HepG2 (cell line): ENCODE data around the gene CH25H. TPM values are rescaled to one million over a fixed set of nuclear protein-coding genes. Genes with fewer than 3 reads are reported as not detected.

Experiments
- CAMTA2 ChIP-seq: sonication (generic); formaldehyde crosslinking; IDR thresholded peaks from 2 replicates; pipeline ENCODE4 v1.4.0; 2020; ENCODE audit warnings: mild to moderate bottlenecking, missing genetic modification reagents, borderline replicate concordance
- CBX1 ChIP-seq: IDR thresholded peaks from one replicate; pipeline ENCODE4 v1.6.1; 2016; ENCODE audit warnings: antibody characterized with exemption, low read depth
- CHCHD3 ChIP-seq: sonication (generic); formaldehyde crosslinking; IDR thresholded peaks from 2 replicates; pipeline ENCODE4 v1.8.0; 2022; ENCODE audit warnings: mild to moderate bottlenecking, missing genetic modification reagents, moderate library complexity
- IKZF4 ChIP-seq: sonication (generic); formaldehyde crosslinking; IDR thresholded peaks from 2 replicates; pipeline ENCODE4 v1.5.1; 2020; ENCODE audit warnings: borderline replicate concordance, mild to moderate bottlenecking, low read depth, missing genetic modification reagents; ENCODE audit errors: not compliant biosample characterization
- KDM6A ChIP-seq: IDR thresholded peaks from 2 replicates; pipeline ENCODE4 v1.6.1; 2016; ENCODE audit warnings: low read depth
- NCOA5 ChIP-seq: sonication (generic); formaldehyde crosslinking; IDR thresholded peaks from 2 replicates; pipeline ENCODE4 v1.4.0; 2020; ENCODE audit warnings: missing genetic modification reagents
- RFXANK ChIP-seq: IDR thresholded peaks from 2 replicates; pipeline ENCODE4 v1.6.1; 2016
- SP140L ChIP-seq: sonication (generic); formaldehyde crosslinking; IDR thresholded peaks from 2 replicates; pipeline ENCODE4 v1.4.0; 2020; ENCODE audit warnings: missing genetic modification reagents, borderline replicate concordance
- SRSF9 ChIP-seq: fragments of 200-400 bp; formaldehyde crosslinking; IDR thresholded peaks from 2 replicates; pipeline ENCODE4 v1.6.1; 2018; ENCODE audit warnings: borderline replicate concordance, mild to moderate bottlenecking, low read depth, low read length; ENCODE audit not compliant: insufficient read depth, poor library complexity, severe bottlenecking
- TSC22D2 ChIP-seq: sonication (generic); formaldehyde crosslinking; IDR thresholded peaks from 2 replicates; pipeline ENCODE4 v1.5.1; 2020; ENCODE audit warnings: missing genetic modification reagents, mild to moderate bottlenecking, borderline replicate concordance
- ZNF124 ChIP-seq: sonication (generic); formaldehyde crosslinking; IDR thresholded peaks from 2 replicates; pipeline ENCODE4 v1.4.0; 2020; ENCODE audit warnings: missing genetic modification reagents
- ZNF546 ChIP-seq: sonication (generic); formaldehyde crosslinking; conservative IDR thresholded peaks from 2 replicates; pipeline ENCODE4 v1.8.1; 2023; ENCODE audit warnings: mild to moderate bottlenecking, missing genetic modification reagents
- ZNF564 ChIP-seq: sonication (generic); formaldehyde crosslinking; IDR thresholded peaks from 2 replicates; pipeline ENCODE4 v1.8.1; 2023; ENCODE audit warnings: mild to moderate bottlenecking, missing genetic modification reagents
- ZNF674 ChIP-seq: sonication (generic); formaldehyde crosslinking; IDR thresholded peaks from 2 replicates; pipeline ENCODE4 v1.5.0; 2020; ENCODE audit warnings: low read depth, mild to moderate bottlenecking, missing genetic modification reagents
- polyA plus RNA-seq, 8 experiments: library from polyadenylated mRNA; depleted of rRNA in 3 of 8; stranded (reverse) in 7 of 8; unstranded in 1 of 8; fragments of >200 nt; fragmentation: Illumina TruSeq in 4 of 8; extraction: Trizol in 4 of 8; gene quantifications; 2 replicates each; pipeline versions ENCODE4 v1.2.1 to v1.2.3, GENCODE V29; 2011 to 2016; ENCODE audit warnings: low read depth in 4 of 8, missing spikeins in 1 of 8, mixed read lengths in 1 of 8; ENCODE audit not compliant: insufficient read depth in 1 of 8
- total RNA-seq, 5 experiments: library from RNA; depleted of rRNA; stranded (reverse); fragments of >200 nt; fragmentation: Illumina TruSeq; extraction: Trizol; gene quantifications; 2 replicates each; pipeline ENCODE4 v1.2.3, GENCODE V29; 2016; ENCODE audit warnings: low read depth in 1 of 5
- TF ChIP-seq, protein P1 (sequence below): IDR thresholded peaks from 2 replicates; pipeline ENCODE4 v1.6.1; 2016; ENCODE audit warnings: control low read depth
- TF ChIP-seq, protein P2 (sequence below): sonication (generic); formaldehyde crosslinking; IDR thresholded peaks from 2 replicates; pipeline ENCODE4 v1.4.0; 2020; ENCODE audit warnings: mild to moderate bottlenecking, missing genetic modification reagents, borderline replicate concordance
- TF ChIP-seq, protein P3 (sequence below): sonication (generic); formaldehyde crosslinking; IDR thresholded peaks from 2 replicates; pipeline ENCODE4 v1.5.1; 2020; ENCODE audit warnings: missing genetic modification reagents, mild to moderate bottlenecking, borderline replicate concordance
- TF ChIP-seq, protein P4 (sequence below): sonication (generic); formaldehyde crosslinking; IDR thresholded peaks from 2 replicates; pipeline ENCODE4 v1.8.1; 2023; ENCODE audit warnings: mild to moderate bottlenecking, moderate library complexity, missing genetic modification reagents
- TF ChIP-seq, protein P5 (sequence below): sonication (generic); IDR thresholded peaks from 2 replicates; pipeline ENCODE4 v1.6.1; 2016; ENCODE audit warnings: low read depth, borderline replicate concordance
- TF ChIP-seq, protein P6 (sequence below): sonication (generic); formaldehyde crosslinking; IDR thresholded peaks from 2 replicates; pipeline ENCODE4 v1.4.0; 2020; ENCODE audit warnings: mild to moderate bottlenecking, missing genetic modification reagents

The CH25H gene
- total and polyA plus RNA-seq, 2 of the 13 experiments (the other 11 are each of a cell fraction or from before 2014, with no cell fraction given), result not detected

DNA sequence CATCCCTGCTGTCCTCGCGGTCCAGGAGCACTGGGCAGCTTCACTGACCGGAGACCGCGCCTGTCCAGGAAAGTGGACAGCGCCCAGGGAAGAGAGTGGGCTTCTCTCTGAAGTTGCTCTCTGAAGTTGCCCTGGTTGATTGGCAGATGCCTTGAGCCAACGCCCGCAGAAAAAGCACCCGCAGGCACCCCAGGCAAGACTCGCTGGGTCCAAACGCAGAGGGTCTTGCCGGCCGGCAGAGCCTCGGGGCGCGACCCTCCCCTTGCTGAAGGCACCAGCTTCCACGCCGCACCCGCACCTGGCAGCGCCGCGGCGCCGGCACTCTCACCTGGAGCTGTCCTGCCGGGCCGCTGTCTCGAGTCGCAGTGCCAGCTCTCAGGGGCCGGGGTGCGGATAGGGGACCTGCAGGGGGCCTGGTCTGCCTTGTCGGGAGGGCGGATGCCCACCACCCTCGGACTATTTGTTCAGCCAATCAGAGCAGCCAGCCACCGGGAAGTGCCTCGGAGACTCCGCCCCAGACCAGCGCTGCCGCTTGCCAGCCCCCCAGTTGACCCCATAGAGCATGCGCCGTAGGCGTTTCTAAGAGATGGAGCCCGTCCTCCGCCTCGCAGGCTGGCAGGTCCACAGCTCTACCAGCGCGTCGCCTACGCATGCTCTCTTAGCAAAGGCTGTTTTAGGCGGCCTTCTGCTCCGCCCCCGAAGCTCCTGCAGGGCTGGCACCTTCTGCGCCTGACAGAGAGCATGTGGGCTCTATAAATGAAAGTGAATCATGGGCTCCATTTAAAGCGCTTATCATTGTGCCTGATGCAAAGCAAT lies 44.5 kb upstream of the CH25H start, which contains the start of gene LIPA (continued):
- TF ChIP-seq, protein P1, sequence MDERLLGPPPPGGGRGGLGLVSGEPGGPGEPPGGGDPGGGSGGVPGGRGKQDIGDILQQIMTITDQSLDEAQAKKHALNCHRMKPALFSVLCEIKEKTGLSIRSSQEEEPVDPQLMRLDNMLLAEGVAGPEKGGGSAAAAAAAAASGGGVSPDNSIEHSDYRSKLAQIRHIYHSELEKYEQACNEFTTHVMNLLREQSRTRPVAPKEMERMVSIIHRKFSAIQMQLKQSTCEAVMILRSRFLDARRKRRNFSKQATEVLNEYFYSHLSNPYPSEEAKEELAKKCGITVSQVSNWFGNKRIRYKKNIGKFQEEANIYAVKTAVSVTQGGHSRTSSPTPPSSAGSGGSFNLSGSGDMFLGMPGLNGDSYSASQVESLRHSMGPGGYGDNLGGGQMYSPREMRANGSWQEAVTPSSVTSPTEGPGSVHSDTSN (CRISPR knock-in tag), result no peak
- TF ChIP-seq ZNF124 (CRISPR knock-in tag), result no peak
- TF ChIP-seq, protein P2, sequence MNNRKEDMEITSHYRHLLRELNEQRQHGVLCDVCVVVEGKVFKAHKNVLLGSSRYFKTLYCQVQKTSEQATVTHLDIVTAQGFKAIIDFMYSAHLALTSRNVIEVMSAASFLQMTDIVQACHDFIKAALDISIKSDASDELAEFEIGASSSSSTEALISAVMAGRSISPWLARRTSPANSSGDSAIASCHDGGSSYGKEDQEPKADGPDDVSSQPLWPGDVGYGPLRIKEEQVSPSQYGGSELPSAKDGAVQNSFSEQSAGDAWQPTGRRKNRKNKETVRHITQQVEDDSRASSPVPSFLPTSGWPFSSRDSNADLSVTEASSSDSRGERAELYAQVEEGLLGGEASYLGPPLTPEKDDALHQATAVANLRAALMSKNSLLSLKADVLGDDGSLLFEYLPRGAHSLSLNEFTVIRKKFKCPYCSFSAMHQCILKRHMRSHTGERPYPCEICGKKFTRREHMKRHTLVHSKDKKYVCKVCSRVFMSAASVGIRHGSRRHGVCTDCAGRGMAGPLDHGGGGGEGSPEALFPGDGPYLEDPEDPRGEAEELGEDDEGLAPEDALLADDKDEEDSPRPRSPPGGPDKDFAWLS (CRISPR knock-in tag), result no peak
- TF ChIP-seq, protein P3, sequence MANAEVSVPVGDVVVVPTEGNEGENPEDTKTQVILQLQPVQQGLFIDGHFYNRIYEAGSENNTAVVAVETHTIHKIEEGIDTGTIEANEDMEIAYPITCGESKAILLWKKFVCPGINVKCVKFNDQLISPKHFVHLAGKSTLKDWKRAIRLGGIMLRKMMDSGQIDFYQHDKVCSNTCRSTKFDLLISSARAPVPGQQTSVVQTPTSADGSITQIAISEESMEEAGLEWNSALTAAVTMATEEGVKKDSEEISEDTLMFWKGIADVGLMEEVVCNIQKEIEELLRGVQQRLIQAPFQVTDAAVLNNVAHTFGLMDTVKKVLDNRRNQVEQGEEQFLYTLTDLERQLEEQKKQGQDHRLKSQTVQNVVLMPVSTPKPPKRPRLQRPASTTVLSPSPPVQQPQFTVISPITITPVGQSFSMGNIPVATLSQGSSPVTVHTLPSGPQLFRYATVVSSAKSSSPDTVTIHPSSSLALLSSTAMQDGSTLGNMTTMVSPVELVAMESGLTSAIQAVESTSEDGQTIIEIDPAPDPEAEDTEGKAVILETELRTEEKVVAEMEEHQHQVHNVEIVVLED (CRISPR knock-in tag), result no peak
- TF ChIP-seq KDM6A, result no peak
- TF ChIP-seq, protein P4, sequence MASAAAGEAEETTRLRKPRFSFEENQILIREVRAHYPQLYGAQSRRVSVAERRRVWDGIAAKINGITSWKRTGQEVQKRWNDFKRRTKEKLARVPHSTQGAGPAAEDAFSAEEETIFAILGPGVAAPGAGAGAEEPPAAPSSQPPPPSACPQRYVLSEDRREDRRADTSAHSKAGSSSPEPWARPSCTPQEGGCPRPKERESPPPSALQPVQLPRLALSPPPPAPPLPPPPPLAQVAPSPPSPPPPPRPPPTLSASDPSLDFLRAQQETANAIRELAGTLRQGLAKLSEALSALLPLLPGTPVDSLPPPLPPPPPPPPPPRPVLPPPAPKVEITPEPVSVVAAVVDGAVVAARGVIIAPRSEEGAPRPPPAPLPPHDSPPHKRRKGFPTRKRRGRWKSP (CRISPR knock-in tag), result no peak
- no peak for TF ChIP-seq ZNF564 (CRISPR knock-in tag)
- no peak for TF ChIP-seq ZNF546 (CRISPR knock-in tag)
- TF ChIP-seq, protein P5, sequence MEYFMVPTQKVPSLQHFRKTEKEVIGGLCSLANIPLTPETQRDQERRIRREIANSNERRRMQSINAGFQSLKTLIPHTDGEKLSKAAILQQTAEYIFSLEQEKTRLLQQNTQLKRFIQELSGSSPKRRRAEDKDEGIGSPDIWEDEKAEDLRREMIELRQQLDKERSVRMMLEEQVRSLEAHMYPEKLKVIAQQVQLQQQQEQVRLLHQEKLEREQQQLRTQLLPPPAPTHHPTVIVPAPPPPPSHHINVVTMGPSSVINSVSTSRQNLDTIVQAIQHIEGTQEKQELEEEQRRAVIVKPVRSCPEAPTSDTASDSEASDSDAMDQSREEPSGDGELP, result no peak
- TF ChIP-seq, protein P6, sequence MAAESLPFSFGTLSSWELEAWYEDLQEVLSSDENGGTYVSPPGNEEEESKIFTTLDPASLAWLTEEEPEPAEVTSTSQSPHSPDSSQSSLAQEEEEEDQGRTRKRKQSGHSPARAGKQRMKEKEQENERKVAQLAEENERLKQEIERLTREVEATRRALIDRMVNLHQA, result no peak
- TF ChIP-seq RFXANK, result no peak
- no peak for TF ChIP-seq ZNF674
- no peak for TF ChIP-seq CBX1
- no peak for TF ChIP-seq SP140L
- no peak; the same call in 1 of the 2 replicates for TF ChIP-seq CHCHD3 (CRISPR knock-in tag)
- TF ChIP-seq IKZF4, result no peak
- no peak for TF ChIP-seq CAMTA2
- TF ChIP-seq NCOA5, result no peak
- no peak for TF ChIP-seq SRSF9
- TF ChIP-seq TSC22D2 (CRISPR knock-in tag), result no peak
